Fibroblast of peridontal ligament (primary cell): ENCODE measurements around the gene ZNF440.
"Not testable (repeated sequence)": the region's sequence is repeated elsewhere in the genome, so short reads cannot be mapped to it uniquely, and the experiment has no call there.

Source experiments
- DNase-seq: peaks from one replicate; pipeline ENCODE4 v3.0.0-alpha.2; 2010; ENCODE audit errors: extremely low read depth

ZNF440 gene

DNA sequence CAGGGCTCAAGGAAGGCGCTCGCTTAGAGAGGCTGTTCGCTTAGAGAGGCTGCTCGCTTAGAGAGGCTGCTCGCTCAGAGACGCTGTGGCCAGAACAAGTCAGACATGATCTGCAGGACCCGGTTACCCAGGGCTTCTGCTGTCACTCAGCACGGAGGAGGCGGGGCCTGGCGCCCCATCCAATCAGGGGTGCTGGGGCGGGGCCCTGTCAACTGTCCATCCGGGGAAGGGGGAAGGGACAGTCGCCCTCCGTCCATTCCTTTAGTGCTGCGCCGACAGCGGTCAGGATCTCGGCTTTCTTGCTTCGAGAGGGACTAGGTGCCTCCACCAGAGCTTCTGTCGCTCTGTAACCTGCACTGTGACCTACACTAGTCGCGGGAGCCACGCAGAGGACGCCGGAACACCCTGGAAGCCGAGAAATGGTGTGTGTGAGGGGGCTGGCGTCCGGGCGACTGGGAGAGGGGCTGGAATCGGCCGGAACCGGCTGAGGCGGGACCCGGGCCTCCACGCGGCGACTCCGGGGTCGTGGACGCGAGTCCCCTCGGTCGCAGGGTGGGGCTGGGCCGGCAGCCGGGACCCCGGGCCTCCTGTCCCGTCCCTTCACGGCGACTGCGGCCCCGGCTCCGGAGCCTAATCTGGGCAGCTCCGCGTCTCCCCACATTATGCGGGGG is at the start of gene ZNF440:
Gene ZNF440, plus strand, starts transcription at position 245 of the 671 bp plus-strand sequence. Its CDS starts 175 bp downstream, at position 420.
- DNase-seq: peak; percentile 90

DNA sequence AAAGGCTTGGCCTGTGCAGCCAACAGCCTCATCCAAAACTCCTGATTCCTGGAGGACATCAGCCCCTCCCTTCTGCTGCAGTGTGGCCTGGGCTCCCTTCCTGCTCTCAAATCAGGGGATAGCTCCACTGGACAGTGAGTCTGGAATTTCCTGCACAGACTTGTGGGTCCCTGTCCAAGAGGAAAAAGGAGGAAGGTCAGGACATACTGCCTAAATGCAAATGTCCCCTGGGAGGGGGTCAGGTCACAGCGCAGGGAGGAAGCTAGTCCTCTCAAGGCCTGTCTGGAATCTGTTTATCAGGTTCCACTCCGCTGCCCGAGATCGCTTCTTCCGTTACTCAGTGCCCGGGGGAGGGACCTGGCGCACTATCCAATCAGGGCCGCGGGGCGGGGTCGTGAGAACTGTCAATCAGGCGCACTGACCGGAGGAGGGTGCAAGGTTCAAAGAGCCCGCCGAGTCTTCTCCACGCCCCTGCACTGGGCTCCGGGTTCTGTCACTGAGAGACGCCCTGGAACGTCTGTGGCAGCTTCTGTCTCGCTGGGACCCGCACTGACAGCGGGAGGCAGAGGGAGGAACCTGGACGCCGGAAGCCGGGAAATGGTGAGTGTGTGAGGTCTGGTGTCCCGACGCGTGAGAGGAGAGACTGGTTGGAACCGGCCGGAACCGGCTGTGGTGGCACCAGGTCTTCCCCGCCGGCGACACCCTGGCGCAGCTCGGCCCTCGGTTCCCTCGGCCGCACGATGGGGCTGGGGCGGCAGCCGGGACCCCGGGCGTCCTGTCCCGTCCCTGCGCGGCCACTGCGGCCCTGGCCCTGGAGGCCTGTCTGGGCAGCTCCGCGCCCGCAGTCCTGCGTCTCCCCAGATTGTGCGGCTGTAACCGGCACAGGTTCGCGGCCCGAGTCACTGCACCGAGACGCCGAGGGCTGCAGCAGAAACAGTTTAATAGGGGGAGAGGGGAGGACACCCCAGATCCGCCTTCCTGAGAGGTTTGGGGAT is 47.2 kb upstream of the ZNF440 start, which contains the start of gene ZNF441:
Gene ZNF441, plus strand, starts transcription at position 404 of the 995 bp plus-strand sequence. Its CDS starts 194 bp downstream, at position 598.
- peak; percentile 91 for DNase-seq

DNA sequence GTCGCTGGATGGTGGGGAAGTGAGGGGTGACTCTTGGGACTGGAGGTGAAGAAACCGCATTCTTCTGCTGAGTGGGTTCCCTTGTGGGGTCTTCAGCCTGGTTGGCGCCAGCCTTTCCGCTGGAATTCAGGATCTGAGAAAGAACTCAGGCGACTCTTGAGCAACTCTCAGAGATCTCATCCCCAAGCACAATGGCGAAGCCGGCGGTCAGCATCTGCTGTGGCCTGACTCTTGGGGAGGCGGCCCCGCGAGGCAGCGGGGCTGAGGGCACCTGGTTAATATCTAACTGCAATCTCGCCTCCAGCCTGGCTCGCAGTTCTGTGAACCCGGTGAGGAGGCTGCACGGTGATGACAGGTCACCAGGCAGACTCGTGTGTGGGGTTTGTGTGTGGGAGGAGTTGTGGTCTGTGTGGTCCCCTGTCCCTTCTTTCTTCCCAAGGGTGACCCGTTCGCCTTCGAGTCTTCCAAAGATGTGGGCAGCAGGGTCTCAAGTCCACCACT is 46.4 kb upstream of the ZNF440 start:
- peak; percentile 32 for DNase-seq

DNA sequence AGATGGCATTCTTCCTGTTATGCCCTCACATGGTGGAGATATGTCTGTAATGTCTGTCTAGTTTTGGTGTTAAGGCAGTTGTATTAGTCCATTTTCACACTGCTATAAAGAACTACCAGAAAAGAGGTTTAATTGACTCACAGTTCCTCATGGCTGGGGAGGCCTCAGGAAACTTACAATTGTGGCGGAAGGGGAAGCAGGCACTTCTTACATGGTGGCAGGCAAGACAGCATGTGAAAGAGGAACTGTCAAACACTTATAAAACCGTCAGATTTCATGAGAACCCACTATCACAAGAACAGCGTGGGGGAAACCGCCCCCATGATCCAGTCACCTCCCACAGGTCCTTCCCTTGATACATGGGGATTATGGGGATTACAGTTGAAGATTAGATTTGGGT is 44.1 kb upstream of the ZNF440 start:
- DNase-seq: no peak

DNA sequence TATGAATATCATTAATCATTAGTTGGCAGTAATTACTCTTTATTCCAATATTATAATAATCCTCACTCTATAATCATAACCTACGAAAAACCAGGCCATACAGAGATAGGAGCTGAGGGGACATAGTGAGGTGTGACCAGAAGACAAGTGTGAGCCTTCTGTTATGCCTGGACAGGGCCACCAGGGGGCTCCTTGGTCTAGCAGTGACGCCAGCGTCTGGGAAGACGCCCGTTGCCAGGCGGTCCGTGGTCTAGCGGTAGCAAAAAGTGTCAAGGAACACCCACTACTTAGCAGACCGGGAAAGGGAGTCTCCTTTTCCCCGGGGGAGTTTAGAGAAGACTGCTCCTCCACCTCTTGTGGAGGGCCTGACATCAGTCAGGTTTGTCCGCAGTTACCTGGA is 42.6 kb upstream of the ZNF440 start:
- DNase-seq: not testable (repeated sequence)

DNA sequence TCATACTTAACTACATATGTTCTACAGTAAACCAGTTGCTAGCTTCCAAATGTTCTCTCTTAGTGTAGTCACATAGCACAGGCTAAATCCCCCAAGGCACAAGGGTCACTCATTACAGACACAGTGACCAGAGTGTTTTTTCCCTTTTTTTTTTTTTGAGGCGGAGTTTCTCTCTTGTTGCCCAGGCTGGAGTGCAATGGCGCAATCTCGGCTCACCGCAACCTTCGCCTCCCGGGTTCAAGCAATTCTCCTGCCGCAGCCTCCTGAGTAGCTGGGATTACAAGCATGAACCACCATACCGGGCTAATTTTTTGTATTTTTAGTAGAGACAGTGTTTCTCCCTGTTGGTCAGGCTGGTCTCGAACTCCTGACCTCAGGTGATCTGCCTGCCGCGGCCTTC is 37.4 kb upstream of the ZNF440 start:
- not testable (repeated sequence) for DNase-seq

DNA sequence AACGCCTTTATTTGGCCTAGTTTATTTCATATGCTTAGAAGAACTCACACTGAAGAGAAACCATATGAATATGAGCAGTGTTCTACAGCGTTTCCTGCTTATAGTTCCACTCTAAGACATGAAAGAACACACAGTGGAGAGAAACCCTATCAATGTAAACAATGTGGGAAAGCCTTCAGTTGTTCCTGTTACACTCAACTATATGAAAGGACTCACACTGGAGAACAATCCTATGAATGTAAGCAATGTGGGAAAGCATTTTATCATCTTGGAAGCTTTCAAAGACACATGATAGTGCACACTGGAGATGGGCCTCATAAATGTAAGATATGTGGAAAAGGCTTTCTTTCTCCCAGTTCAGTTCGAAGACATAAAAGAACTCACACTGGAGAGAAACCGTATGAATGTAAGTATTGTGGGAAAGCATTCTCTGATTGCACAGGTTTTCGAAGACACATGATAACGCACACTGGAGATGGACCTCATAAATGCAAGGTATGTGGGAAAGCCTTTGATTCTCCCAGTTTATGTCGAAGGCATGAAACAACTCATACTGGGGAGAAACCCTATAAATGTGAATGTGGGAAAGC is 33.5 kb upstream of the ZNF440 start:
- DNase-seq: no peak

DNA sequence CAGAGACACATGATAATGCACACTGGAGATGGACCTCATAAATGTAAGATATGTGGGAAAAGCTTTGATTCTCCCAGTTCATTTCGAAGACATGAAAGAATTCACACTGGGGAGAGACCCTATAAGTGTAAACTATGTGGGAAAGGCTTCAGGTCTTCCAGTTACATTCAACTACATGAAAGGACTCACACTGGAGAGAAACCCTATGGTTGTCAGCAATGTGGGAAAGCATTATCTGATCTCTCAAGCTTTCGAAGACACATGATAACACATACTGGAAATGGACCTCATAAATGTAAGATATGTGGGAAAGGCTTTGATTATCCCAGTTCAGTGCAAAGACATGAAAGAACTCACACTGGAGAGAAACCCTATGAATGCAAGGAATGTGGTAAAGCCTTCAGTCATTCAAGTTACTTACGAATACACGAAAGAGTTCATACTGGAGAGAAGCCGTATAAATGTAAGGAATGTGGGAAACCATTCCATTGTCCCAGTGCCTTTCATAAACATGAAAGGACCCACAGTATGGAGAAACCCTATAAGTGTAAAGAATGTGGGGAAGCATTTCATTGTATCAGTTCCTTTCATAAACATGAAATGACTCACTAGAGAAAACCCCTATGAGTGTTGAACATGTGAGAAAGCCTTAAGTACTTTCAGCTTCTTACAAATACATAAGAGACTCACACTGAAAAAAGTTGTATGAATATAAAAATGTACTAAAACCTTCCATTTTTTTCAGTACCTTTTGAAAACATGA is 32.6 kb upstream of the ZNF440 start:
- DNase-seq: peak; percentile 8

DNA sequence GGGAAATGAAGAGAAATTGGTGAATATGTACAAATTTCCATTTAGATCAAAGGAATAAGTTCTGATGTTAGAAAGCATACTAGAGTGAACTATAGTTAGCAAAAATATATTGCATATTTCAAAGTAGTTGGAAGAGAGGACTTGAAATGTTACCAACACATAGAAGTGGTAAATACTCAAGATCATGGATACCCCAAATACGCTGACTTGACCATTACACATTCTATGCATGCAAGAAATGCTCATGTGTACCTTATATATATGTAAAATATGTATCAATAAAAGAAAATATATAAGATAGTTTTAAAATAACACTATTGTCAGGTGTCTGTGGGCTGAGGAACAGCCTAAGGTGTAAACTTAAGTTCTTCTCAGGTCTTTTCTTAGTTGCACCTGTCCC is 30.3 kb upstream of the ZNF440 start:
- DNase-seq: no peak

DNA sequence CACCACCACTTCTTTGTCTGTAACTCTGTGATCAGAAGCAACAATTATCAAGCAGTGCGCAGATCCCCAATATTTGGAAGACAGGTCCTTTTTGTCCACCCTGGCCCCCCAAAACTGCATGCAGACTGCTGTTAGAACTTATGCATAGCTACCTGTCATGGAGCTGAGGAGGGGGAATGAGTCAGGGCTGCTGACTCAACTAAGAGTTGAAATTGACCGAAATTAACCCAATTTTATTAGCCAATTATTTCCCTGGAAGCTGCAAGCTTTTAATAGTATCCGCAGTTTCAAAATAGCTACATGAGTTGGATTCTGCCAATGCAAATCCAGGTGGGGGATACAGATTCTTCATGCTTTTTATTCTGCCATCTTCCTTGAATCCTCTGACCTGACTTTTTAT is 29.7 kb upstream of the ZNF440 start:
- no peak for DNase-seq

DNA sequence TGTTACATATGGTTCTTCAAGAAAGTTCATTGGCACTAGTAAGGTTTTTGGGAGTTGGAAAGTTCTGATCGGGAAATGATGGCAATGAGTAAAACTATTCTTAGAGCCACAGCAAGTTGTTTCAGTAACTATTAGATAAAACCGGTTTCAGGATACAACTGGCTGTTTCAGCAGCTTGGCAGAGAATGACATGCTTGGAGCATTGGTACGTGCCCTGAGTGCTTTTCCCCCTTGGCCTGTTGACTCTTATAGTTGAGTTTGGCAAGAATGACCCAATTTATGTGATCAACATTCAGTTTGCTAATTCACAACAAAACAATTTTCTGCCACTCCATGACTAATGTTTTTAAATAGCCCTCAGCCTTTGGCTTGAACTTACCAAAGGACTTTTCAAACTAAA is 26.5 kb upstream of the ZNF440 start:
- DNase-seq: no peak

DNA sequence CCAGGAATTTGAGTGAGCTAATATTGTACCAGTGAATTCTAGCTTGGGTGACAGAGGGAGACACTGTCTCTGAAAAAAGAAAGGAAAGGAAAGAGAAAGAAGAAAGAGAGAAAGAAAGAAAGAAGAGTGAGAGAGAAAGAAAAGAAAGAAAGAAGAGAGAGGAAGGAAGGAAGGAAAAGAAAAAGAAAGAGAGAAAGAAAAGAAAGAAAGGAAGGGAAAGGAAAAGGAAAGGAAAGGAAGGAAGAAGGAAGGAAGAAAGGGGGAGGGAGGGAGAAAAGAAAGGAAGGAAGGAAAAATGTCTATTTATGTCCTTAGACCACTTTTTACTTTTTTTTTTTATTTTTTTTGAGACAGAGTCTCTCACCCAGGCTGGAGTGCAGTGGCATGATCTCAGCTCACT is 21.1 kb upstream of the ZNF440 start:
- DNase-seq: no peak

DNA sequence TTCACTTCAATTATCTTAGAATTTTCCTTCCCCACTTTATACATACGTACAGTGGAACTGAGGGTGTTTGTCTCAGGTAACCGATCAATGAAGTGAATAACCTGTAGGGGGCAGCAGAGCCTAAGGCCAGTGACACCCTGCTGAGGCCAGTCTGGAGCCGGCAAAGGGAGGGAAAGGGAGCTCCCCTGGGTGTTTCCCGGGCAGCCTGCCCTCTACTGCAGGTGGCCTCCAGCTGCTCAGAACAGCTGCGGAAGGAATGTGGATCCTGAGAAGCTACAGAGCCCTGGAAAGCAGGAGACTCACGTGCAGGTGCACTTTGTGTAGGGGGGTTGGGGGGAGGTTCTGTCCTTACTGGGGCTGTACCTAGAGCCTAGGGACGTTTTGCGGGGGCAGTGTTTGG is 16.6 kb upstream of the ZNF440 start:
- peak; percentile 87 for DNase-seq

DNA sequence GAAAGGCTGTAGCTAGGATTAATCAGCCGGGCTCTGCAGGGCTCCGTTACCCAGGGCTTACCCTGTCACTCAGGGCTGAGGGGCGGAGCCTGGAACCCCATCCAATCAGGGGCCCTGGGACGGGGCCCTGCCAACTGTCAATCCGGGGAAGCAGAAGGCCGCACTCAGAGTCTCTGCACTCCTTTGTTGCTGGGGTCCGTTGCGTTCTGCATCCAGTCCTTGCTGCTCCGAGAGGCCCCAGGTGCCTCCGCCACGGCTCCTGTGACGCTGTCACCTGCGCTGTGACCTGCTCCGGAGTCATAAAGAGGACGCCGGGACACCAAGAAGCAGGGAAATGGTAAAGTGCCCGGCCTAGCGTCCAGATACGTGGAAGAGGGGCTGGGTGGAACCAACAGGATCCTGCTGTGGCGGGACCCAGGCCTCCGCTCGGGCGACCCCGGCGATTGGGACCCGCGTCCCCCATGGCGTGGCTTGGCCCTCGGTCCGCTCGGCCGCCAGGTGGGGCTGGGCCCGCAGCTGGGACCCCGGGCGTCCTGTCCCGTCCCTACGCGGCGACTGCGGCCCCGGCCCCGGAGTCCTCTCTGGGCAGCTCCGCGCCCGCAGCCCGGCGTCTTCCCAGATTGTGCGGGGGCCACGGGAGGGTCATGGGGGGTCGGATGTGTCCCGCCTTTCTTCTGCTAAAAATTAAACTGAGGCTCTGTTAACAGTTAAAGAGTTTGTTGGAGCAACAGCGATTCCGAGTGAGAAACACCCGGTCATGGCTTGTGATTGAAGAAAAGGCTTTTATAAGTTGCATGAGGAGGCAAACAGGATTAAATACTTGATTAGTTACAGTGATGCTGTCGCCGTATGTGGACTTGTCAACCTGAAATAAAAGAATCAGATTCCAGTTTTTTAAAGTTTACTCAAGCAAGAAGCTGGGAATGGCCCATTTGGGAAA is 15.4 kb upstream of the ZNF440 start, which contains the start of gene ZNF491:
Gene ZNF491, plus strand, starts transcription at position 133 of the 940 bp plus-strand sequence. CDS start 7,431 bp downstream, outside the sequence.
- DNase-seq: peak; percentile 85

DNA sequence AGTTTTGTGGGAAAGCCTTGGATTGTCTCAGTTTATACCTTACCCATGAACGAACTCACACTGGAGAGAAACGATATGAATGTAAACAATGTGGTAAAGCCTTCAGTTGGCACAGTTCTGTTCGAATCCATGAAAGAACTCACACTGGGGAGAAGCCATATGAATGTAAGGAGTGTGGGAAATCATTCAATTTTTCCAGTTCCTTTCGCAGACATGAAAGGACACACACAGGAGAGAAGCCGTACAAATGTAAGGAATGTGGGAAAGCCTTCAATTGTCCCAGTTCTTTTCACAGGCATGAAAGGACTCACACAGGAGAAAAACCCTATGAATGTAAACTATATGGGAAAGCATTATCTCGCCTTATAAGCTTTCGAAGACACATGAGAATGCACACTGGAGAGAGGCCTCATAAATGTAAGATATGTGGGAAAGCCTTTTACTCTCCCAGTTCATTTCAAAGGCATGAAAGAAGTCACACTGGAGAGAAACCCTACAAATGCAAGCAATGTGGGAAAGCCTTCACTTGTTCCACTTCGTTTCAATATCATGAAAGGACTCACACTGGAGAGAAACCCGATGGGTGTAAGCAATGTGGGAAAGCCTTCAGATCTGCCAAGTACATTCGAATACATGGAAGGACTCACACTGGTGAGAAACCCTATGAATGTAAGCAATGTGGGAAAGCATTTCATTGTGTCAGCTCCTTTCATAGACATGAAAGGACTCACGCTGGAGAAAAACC is 7.5 kb upstream of the ZNF440 start:
- DNase-seq: peak; percentile 9

DNA sequence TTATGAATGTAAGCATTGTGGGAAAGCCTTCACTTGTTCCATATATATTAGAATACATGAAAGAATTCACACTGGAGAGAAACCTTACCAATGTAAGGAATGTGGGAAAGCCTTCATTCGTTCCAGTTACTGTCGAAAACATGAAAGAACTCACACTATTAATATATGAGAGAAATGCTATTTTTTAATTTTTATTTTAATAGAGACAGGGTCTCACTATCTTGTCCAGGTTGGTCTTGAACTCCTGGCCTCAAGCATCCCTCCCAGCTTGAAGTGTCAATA is 7.0 kb upstream of the ZNF440 start:
- no peak for DNase-seq

DNA sequence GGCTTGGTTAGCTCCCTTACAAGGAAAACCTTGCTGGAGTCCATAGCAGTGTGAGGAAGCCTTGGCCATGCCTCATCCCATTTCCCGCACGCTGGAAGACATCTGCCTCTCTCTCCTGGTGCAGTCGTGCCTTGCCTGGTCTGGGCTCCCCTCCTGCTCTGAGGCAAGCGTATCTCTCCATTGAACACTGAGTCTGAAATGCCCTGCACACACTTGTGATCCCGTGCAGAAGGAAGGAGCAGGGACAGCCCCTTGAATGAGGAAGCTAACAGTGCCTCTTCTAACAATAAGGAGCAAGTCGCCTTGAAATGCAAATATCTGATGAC is 407 bp upstream of the ZNF440 start:
- DNase-seq: no peak

DNA sequence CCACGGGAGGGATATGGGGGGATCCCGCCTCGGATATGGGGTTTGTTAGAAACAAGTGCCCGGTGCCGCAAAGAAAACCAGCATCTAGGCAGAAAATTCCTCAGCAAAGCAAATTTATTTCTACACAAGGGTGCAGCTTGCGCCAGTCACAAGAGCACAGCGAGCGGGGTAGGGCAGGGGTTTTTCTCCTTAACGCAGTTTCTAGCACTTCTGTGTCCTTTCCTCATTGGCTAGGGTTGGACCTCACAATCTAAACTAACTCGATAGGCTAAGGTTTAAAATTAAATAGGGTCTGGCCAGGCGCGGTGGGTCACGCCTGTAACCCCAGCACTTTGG is 595 bp downstream of the ZNF440 start:
- DNase-seq: peak; percentile 58

DNA sequence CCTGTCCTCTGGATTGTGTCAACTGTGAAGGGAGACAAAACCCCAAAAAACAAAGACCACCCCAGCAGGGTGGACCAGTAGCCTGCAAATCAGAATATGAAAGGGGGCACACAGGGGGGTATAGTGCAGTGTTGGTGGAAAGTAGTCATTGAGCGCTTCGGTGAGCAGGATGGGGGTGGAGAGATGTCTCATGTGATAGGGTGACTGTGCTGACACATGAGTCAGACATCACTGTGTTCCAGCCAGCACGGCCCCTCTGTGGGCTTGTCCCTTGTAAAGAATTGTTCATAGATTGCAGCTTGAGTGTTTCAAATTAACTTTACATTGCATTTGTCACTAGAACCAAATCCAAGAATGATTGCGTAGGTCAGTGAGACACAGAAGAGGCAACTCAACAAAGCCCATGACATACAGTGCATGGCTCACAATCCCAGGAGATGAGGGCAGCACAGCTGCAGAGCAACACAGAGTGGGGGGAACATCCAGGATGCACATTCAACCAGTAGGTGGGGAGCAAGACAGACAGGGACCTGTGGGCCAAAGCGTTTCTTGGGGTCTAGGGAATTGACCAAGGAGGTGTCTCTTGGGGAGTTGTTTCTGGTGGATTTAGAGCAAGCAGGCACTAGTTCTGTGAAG is 7.5 kb downstream of the ZNF440 start:
- peak; percentile 51 for DNase-seq
